NB4 (cell line): ENCODE results near the gene KDM4F.
"Not testable (repeated sequence)": the region's sequence is repeated elsewhere in the genome, so short reads cannot be mapped to it uniquely, and the experiment has no call there.

Experiments used
- DNase-seq: peaks from one replicate; pipeline ENCODE4 v3.0.0; 2010; ENCODE audit warnings: low read depth
- H3K4me3 ChIP-seq: one replicate; pipeline ENCODE4 v1.5.1; 2011; ENCODE audit warnings: mild to moderate bottlenecking, low read depth, low read length, moderate library complexity
- CTCF ChIP-seq: IDR thresholded peaks from one replicate; pipeline ENCODE4 v1.5.1; 2012; ENCODE audit warnings: low read depth, low read length
- MAX ChIP-seq: IDR thresholded peaks from 2 replicates; pipeline ENCODE4 v1.6.1; 2011; ENCODE audit warnings: low read depth, low read length
- MYC ChIP-seq: IDR thresholded peaks from 2 replicates; pipeline ENCODE4 v1.6.1; 2011; ENCODE audit warnings: low read depth, low read length
- POLR2A ChIP-seq: IDR thresholded peaks from 2 replicates; pipeline ENCODE4 v1.6.1; 2011; ENCODE audit warnings: mild to moderate bottlenecking; ENCODE audit not compliant: insufficient read length; ENCODE audit errors: extremely low read depth

Gene KDM4F

GRCh38 chr11:95049122-95049521, at the start of gene KDM4F:
TSS of gene KDM4F (plus strand) at chr11:95049422.
- DNase-seq, H3K4me3 ChIP-seq: not testable (repeated sequence)

DNA sequence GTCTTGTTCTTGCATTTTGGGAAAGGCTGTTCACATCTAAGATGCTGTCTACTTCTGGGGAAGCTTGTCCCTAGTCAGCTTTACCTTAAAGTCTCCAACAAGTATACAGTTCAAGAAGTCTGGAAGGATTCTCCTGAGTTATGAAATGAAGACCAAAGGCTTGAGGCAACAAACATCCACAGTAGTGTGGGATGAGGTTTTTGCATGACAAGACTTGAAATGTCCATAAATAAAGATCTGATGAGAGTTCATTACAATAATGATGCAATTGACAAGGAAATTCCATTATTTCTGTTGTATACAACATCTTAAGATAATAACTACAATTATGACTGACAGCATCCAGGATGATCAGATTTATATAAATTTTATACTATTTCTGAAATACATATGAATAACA, 45.5 kb upstream of the KDM4F start:
- DNase-seq = no peak
- TF ChIP-seq MAX = no peak
- TF ChIP-seq CTCF = no peak
- TF ChIP-seq MYC = no peak
- no peak for TF ChIP-seq POLR2A
- H3K4me3 ChIP-seq = no peak overlapping the region

- no peak overlapping the region for H3K4me3 ChIP-seq
- TF ChIP-seq POLR2A (no peak), CTCF (no peak), MAX (no peak), MYC (no peak)
- no peak for DNase-seq
Measured at GRCh38 chr11:95005642-95006041, 43.6 kb upstream of the KDM4F start.

DNA sequence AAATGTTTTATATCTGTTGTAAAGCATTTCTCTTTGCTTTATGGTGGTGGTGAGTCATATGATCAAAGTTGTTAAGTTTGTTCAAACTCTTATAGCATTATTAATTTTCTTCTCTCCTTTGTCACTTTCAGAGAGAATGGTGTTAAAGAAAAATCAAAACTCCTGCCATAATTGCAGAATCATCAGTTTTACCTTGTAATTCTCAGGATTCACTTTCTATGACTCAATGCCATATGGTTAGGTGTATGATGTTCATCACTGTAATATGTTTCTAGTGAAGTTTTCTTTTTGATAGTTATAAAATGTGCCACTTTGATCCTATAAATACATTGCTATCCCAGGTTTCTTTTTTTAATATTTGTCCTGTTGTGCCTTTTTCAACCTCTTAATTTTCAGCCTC, 37.8 kb upstream of the KDM4F start:
- TF ChIP-seq MAX (no peak), CTCF (no peak), MYC (no peak), POLR2A (no peak)
- no peak overlapping the region for H3K4me3 ChIP-seq
- DNase-seq = no peak

DNA sequence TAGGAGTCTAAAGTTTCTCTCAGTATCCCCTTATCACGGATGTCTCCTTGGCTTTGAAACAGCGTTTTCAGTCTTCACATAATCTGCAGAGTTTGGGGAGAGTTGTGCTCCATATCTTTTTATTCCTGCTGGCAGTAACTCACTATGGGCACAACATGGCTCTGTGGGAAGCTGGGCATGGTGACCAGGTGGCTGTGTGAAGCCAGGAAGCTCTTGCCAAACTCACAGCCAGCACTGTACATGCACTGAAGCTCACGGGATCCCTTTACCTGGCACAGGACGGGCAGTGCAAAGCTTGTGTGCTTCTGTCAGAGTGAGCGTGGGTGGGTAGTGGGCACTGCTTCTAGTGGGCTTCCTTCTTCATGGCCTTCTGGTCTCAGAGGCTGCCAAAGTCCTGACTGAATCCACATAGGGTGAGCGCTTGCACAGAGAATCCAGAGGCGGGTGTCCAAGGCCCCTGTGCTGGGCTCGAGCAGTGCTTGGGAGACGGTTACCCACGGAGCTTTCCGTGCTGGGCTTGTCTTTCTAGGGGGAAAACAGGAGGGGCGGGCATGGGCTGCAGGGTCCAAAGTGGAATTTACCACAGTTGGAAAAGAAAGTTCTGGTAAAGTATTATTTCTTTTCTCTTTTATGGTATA, 34.9 kb upstream of the KDM4F start:
- H3K4me3 ChIP-seq = no peak overlapping the region
- no peak for DNase-seq
- TF ChIP-seq POLR2A (no peak), CTCF (no peak), MYC (no peak), MAX (no peak)

GRCh38 chr11:95016139-95016538, 33.1 kb upstream of the KDM4F start:
- DNase-seq = no peak
- H3K4me3 ChIP-seq = no peak overlapping the region
- no peak for TF ChIP-seq POLR2A

DNA sequence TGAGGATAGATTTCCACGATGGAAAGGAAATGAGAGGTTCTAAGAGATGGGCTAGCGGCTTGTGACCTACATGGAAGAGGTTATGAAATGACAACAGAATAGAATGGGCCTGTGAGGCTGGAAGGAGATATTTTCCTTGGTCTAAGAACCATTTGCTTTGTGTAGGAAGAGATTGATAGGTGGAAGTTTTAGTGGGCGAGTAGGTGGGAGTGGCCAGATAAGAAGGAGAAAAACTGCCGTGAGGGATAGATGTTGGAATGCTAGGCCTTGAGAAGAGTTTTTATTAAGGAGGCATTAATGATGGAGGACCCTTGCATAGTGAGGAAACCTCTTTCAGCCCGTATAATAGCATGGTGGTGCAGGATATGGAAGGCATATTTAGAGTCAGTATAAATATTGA, 27.8 kb upstream of the KDM4F start:
- not testable (repeated sequence) for H3K4me3 ChIP-seq, DNase-seq
